ENCODE measurements around the gene MRPL49.

Gene MRPL49

DNA sequence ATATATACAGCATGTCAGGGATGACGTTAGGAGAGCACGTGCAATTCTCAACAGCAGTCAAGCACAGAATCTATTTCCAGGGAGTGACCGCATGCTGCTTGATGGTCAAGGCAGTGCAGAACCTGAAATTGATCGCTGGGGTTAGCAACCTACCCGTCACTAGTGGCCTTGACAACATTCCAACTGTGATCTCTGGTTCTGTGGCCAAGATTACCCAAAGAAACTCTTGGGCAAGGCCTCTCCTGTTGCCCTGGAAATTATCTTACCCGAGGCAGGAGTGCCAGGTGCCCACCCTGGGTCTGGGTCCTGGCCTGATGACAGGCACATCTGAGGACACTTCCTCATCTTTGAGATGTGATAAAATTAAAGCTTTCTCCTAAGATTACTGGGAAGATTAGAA is 8.3 kb upstream of the MRPL49 start:
- ATAC-seq: no peak
- no peak for TF ChIP-seq SNAI2 (CRISPR knock-in tag; IDR thresholded peaks at IDR 0.05)
- TF ChIP-seq ARNTL (CRISPR knock-in tag; IDR thresholded peaks at IDR 0.05; ENCODE audit: borderline replicate concordance, low read depth): no peak
- no peak for TF ChIP-seq GLIS3 (CRISPR knock-in tag; IDR thresholded peaks at IDR 0.05)
- no peak for TF ChIP-seq OSR1 (CRISPR knock-in tag; IDR thresholded peaks at IDR 0.05)
- TF ChIP-seq ZFP3 (CRISPR knock-in tag; IDR thresholded peaks at IDR 0.05): no peak

DNA sequence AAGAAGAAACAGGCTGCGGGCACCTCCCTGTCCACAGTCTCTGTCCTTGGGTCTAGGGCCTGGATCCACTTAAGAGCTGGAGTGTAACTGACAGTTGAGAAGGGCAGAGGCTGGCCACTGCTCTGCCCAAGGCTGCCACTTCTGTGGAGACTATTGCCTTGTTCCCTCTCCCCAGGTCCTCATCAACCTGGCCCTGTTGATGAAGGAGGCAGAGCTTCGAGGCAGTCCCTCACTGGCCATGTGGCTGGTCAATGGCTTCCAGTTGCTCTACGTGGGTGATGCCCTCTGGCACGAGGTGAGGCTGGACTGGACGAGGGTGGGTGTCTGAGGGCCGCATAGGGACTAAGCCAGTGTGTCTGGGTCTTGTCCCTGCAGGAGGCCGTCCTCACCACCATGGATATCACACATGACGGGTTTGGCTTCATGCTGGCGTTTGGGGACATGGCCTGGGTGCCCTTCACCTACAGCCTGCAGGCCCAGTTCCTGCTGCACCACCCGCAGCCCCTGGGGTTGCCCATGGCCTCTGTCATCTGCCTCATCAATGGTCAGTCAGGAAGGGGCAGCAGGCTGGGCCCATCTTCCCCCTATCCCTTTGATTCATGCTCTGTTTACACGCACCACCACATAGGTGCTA is 7.5 kb upstream of the MRPL49 start:
- no peak for TF ChIP-seq TOX (CRISPR knock-in tag; IDR thresholded peaks at IDR 0.05; ENCODE audit: borderline replicate concordance)
- no peak for TF ChIP-seq ZNF8 (CRISPR knock-in tag; IDR thresholded peaks at IDR 0.05)
- TF ChIP-seq TCF4 (CRISPR knock-in tag; IDR thresholded peaks at IDR 0.05; ENCODE audit: borderline replicate concordance): no peak
- TF ChIP-seq, protein P1, sequence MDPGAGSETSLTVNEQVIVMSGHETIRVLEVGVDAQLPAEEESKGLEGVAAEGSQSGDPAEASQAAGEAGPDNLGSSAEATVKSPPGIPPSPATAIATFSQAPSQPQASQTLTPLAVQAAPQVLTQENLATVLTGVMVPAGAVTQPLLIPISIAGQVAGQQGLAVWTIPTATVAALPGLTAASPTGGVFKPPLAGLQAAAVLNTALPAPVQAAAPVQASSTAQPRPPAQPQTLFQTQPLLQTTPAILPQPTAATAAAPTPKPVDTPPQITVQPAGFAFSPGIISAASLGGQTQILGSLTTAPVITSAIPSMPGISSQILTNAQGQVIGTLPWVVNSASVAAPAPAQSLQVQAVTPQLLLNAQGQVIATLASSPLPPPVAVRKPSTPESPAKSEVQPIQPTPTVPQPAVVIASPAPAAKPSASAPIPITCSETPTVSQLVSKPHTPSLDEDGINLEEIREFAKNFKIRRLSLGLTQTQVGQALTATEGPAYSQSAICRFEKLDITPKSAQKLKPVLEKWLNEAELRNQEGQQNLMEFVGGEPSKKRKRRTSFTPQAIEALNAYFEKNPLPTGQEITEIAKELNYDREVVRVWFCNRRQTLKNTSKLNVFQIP (CRISPR knock-in tag; IDR thresholded peaks at IDR 0.05; ENCODE audit: borderline replicate concordance, low read depth): no peak
- TF ChIP-seq, protein P2, sequence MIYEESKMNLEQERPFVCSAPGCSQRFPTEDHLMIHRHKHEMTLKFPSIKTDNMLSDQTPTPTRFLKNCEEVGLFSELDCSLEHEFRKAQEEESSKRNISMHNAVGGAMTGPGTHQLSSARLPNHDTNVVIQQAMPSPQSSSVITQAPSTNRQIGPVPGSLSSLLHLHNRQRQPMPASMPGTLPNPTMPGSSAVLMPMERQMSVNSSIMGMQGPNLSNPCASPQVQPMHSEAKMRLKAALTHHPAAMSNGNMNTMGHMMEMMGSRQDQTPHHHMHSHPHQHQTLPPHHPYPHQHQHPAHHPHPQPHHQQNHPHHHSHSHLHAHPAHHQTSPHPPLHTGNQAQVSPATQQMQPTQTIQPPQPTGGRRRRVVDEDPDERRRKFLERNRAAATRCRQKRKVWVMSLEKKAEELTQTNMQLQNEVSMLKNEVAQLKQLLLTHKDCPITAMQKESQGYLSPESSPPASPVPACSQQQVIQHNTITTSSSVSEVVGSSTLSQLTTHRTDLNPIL (CRISPR knock-in tag; IDR thresholded peaks at IDR 0.05; ENCODE audit: low read depth): no peak
- TF ChIP-seq ARNTL (CRISPR knock-in tag; IDR thresholded peaks at IDR 0.05; ENCODE audit: borderline replicate concordance, low read depth): no peak
- TF ChIP-seq CSDC2 (CRISPR knock-in tag; IDR thresholded peaks at IDR 0.05): no peak
- no peak for TF ChIP-seq SNAI2 (CRISPR knock-in tag; IDR thresholded peaks at IDR 0.05)
- no peak for TF ChIP-seq RARB (CRISPR knock-in tag; IDR thresholded peaks at IDR 0.05)
- TF ChIP-seq ZFP30 (CRISPR knock-in tag; IDR thresholded peaks at IDR 0.05): no peak
- no peak for TF ChIP-seq ZNF565 (CRISPR knock-in tag; conservative IDR thresholded peaks at IDR 0.05; ENCODE audit: low read depth)
- no peak for TF ChIP-seq ISL1 (CRISPR knock-in tag; IDR thresholded peaks at IDR 0.05)
- no peak for ATAC-seq

DNA sequence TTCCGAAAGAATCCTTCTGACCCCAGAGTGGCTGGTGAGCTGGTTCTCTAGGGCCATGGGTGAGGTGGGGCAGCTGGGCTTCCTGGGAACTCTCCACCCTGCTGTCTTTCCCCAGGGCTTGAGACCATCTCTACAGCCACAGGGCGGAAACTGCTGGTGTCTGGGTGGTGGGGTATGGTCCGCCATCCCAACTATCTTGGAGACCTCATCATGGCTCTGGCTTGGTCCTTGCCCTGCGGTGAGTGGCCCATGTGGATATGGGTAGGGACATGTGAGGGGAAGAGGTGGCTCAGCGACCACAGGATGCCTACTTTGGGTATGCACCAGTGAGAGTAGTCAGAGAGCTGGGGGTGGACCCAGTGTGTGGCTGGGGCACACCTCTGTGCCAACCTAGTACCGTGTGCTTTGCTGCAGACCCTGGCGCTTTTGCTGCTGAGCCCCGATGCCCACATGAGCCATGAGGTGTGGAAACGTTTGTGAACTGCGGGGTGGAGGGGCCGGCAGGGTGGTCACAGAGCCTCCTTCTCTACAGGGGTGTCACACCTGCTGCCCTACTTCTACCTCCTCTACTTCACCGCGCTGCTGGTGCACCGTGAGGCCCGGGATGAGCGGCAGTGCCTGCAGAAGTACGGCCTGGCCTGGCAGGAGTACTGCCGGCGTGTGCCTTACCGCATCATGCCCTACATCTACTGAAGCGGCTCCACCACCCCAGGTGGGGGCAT is 6.6 kb upstream of the MRPL49 start:
- TF ChIP-seq RARB (CRISPR knock-in tag; IDR thresholded peaks at IDR 0.05) (no peak), OSR1 (CRISPR knock-in tag; IDR thresholded peaks at IDR 0.05) (no peak), ZFP30 (CRISPR knock-in tag; IDR thresholded peaks at IDR 0.05) (no peak), ZC3H10 (CRISPR knock-in tag; IDR thresholded peaks at IDR 0.05) (no peak), ZNF565 (CRISPR knock-in tag; conservative IDR thresholded peaks at IDR 0.05; ENCODE audit: low read depth) (no peak), TCF4 (CRISPR knock-in tag; IDR thresholded peaks at IDR 0.05; ENCODE audit: borderline replicate concordance) (no peak)
- TF ChIP-seq, protein P3, sequence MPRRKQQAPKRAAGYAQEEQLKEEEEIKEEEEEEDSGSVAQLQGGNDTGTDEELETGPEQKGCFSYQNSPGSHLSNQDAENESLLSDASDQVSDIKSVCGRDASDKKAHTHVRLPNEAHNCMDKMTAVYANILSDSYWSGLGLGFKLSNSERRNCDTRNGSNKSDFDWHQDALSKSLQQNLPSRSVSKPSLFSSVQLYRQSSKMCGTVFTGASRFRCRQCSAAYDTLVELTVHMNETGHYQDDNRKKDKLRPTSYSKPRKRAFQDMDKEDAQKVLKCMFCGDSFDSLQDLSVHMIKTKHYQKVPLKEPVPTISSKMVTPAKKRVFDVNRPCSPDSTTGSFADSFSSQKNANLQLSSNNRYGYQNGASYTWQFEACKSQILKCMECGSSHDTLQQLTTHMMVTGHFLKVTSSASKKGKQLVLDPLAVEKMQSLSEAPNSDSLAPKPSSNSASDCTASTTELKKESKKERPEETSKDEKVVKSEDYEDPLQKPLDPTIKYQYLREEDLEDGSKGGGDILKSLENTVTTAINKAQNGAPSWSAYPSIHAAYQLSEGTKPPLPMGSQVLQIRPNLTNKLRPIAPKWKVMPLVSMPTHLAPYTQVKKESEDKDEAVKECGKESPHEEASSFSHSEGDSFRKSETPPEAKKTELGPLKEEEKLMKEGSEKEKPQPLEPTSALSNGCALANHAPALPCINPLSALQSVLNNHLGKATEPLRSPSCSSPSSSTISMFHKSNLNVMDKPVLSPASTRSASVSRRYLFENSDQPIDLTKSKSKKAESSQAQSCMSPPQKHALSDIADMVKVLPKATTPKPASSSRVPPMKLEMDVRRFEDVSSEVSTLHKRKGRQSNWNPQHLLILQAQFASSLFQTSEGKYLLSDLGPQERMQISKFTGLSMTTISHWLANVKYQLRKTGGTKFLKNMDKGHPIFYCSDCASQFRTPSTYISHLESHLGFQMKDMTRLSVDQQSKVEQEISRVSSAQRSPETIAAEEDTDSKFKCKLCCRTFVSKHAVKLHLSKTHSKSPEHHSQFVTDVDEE (CRISPR knock-in tag; IDR thresholded peaks at IDR 0.05): no peak
- ATAC-seq: no peak

DNA sequence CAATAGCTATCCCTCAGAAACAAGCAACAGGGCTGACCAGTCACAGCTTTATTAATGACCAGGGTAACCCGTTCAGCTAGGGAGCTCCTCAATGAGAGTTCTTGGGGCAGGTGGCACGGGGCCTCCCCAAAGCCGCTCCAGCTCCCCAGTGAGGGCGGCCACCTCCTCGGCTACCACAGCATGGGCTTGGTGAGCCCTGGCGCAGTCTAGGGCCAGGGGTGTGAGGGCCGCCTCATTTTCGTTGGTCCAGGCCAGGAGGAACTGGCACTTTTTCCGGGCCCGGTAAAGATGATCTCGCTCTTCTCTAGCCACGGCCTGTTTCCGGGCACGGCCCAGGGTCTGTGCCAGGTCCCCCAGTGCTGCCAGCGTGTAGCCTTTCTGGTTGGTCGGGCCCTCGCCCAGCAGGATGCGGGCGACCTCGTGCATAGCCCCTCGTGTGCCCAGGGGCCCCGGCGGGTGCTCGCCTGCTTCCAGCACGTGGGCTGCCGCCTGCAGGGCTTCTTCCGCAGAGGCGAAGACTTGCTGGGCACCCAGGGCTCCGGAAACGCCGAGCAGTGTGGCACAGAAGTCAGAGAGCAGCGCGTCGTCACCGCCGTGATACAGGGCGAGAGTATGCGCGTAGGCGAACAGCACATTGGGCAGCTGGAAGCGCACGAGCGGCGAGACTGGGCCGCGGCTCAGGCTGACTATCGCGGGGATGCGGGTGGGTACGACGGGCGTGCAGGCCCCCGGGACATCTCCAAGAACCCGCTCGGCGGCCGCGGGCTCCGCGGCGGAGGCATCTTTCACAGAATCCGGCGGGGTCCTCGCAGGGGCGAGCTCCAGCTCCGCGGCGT is 5.5 kb upstream of the MRPL49 start:
- ATAC-seq: peak; percentile 2
- no peak for TF ChIP-seq BACH2 (CRISPR knock-in tag; IDR thresholded peaks at IDR 0.05; ENCODE audit: borderline replicate concordance)
- TF ChIP-seq CSDC2 (CRISPR knock-in tag; IDR thresholded peaks at IDR 0.05): peak; percentile 11; the same call in 1 of the 2 replicates
- TF ChIP-seq ZNF8 (CRISPR knock-in tag; IDR thresholded peaks at IDR 0.05): no peak
- TF ChIP-seq, protein P1 (CRISPR knock-in tag; IDR thresholded peaks at IDR 0.05; ENCODE audit: borderline replicate concordance, low read depth): no peak
- 0 out of 2 replicates have a peak, but pooled peaks have one; percentile 30 for TF ChIP-seq RARB (CRISPR knock-in tag; IDR thresholded peaks at IDR 0.05)
- TF ChIP-seq ZC3H10 (CRISPR knock-in tag; IDR thresholded peaks at IDR 0.05): no peak
- no peak for TF ChIP-seq ESRRG (CRISPR knock-in tag; IDR thresholded peaks at IDR 0.05)
- TF ChIP-seq, protein P2 (CRISPR knock-in tag; IDR thresholded peaks at IDR 0.05; ENCODE audit: low read depth): no peak
- TF ChIP-seq ZFP30 (CRISPR knock-in tag; IDR thresholded peaks at IDR 0.05): 0 out of 2 replicates have a peak, but pooled peaks have one; percentile 17
- TF ChIP-seq, protein P4, sequence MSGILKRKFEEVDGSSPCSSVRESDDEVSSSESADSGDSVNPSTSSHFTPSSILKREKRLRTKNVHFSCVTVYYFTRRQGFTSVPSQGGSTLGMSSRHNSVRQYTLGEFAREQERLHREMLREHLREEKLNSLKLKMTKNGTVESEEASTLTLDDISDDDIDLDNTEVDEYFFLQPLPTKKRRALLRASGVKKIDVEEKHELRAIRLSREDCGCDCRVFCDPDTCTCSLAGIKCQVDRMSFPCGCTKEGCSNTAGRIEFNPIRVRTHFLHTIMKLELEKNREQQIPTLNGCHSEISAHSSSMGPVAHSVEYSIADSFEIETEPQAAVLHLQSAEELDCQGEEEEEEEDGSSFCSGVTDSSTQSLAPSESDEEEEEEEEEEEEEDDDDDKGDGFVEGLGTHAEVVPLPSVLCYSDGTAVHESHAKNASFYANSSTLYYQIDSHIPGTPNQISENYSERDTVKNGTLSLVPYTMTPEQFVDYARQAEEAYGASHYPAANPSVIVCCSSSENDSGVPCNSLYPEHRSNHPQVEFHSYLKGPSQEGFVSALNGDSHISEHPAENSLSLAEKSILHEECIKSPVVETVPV (CRISPR knock-in tag; IDR thresholded peaks at IDR 0.05): no peak
- TF ChIP-seq TCF4 (CRISPR knock-in tag; IDR thresholded peaks at IDR 0.05; ENCODE audit: borderline replicate concordance): no peak
